Sciatic nerve (tissue), 2 donors: ENCODE results near the gene SLC27A2. TPM values are rescaled to one million over a fixed set of nuclear protein-coding genes. Genes with fewer than 3 reads are reported as not detected.

Source experiments
- ATAC-seq: fragments of 200-7000 bp; cut with Tn5 transposase; one replicate; pipeline ENCODE4 v1.9.1; 2020; ENCODE audit warnings: mild to moderate bottlenecking, moderate library complexity
- DNase-seq: peaks from one replicate; pipeline ENCODE4 v3.0.0-alpha.2; 2020; ENCODE audit warnings: low spot score
- intact Hi-C: fragments of 100-400 bp; cut with DNase I; formaldehyde crosslinking; loops from one replicate; pipeline ENCODE4 v1.14.2; 2022
- total RNA-seq: library from RNA; stranded (reverse); fragmentation: NEBNext Ultra II Directional; extraction: Animal tissue kit (Norgen Biotek cat#: 25700); gene quantifications from one replicate; pipeline ENCODE4 v1.2.1, GENCODE V29; 2021
- donor health status: DM: no; HTN: no; CAD: no.
- donor health status: DM: no; HTN: no; CAD: no.

Gene SLC27A2
- total RNA-seq, 1 donor from 2014 or later = 0.36 TPM

DNA sequence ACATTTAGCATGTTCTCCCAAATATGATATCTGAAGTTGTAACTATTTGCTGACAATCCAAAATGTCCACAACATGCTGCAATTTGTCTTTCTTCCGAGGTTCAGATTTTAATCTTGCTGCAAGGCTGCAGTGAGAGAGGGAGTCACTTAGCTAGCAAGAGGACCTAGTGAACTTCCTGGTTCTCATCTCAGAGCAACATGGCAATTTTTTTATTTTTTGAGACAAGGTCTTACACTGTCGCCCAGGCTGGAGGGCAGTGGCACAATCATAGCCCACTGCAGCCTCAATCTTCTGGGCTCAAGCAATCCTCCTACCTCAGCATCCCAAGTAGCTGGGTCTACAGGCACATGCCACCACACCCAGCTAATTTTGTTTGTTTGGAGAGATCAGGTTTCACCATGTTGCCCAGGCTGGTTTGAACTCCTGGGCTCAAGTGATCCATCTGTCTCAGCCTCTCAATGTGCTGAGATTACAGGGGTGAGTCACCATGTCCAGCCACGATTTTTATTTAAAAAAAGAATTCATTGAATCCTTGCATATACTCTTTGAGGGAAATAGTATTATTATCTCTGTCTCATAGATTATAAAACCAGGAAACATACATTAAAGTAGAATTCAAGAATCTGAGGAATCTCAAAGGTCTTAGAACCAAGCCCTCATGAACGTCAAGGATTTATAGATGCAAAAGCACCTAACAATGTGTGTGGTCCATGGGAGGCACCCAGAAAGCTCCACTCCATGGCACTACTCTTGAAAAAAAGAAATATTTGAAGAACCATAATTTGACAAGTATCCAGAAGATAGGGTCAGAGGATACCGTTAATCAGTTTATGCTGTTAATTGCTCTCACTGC is 74.4 kb downstream of the SLC27A2 start:
- ATAC-seq (no peak), DNase-seq (no peak)
- intact Hi-C loops = no loop called here

DNA sequence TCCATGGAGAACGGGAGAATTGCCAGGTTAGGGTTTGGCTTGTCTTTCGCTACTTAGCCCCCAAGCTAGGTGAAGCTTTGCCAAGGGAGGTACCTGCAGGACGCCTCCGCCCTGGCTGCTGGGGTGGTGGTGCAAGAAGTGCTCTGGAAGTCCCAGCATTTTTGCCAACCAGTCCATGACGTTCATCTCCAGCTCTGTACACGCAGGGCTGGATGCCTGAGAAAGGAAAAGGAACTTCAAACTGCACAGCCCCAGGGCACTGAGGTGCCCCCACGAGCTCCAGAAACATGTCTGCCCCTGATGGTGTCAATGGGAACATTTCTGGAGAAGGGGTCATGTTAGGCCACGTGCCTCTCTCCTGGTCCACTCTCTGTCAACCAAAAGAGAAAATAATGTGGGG is 75.3 kb downstream of the SLC27A2 start:
- ATAC-seq (no peak), DNase-seq (no peak)
- intact Hi-C loops = no loop called here

DNA sequence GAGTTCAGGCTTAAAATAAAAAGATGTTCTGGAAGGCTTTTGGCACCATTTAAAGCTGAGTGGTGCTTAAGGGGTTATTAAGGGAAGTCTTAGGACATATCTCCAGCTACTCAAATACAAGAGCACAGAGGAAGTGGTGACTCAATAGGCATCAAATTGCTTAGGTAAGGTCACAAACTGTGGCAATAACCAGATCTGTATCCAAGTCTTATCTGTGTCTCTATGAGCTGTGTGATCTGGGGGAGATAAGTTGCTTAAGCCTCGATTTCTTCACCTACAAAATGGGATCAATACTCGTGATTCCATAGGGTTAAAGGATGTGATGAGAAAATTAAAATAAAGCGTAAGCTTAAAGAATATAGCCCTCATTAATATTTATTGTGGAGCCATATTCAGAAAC is 75.9 kb downstream of the SLC27A2 start:
- ATAC-seq (no peak), DNase-seq (no peak)

DNA sequence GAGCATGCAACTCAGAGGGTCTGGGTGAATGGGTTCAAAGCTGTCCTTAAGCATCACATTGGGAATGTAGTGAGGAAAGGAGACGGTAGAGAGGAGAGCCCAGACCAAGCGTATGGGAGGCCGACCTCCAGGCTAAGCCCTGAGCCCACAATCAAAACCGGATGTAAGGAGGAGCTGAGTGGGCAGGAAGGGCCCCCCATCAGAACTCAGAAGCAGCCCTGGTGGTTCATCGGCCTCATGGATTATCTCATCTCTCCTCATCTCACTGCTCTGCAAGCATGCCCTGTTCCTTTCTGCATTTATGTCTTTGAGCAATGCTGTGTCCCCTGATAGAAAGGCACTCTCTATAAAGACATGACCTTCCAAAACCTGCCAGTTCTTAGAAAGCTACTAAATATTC is 77.3 kb downstream of the SLC27A2 start:
- ATAC-seq (no peak), DNase-seq (no peak)
- intact Hi-C loops = no loop called here

More for the DNA sequence above, 75.9 kb downstream of the SLC27A2 start:
- intact Hi-C loops = no loop called here

DNA sequence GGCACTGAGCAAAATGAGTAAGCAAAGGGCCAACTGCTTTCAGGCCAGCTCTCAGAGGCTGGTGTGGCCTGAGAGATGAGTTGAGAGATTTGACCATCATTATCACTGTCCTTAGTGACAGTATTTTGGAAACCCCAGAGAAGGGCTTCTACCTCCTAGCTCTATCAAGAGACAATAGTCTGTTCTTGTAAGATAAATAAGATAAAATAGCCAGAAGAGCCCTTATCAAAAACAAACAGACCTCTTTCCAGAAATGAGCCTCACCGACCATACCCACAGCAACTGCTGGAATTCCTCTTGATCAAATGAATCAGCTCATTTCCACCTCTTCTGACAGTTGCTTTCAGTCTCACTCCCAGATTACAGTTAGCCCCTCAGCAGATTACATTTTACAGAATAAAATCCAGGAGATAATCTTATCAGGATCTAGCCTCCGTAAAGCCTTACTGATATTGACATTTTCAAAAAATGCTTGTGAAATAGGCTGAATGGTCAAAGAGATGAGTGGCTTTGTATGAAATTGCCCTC is 79.0 kb downstream of the SLC27A2 start:
- DNase-seq (no peak), ATAC-seq (no peak)
- intact Hi-C loops = no loop called here

DNA sequence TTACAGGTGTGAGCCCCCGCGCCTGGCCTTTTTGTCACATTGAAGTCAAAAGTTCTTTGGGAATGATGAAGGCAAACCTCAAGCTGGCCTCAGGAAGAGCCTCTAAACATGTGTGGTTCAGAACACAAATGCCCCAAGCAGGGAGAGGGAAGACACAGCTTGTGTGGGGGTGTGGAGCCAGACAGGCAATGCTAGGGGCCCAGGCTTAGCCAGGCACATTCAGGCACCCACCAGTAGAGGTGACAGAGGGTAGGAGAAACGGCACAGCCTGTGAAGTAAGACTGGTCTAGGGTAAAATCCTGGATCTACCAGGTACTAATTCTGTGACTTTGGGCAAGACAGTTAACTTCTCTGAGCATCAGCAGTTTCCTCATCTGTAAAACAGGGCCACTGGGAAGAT is 80.0 kb downstream of the SLC27A2 start:
- ATAC-seq (no peak), DNase-seq (no peak)
- intact Hi-C loops = no loop called here

DNA sequence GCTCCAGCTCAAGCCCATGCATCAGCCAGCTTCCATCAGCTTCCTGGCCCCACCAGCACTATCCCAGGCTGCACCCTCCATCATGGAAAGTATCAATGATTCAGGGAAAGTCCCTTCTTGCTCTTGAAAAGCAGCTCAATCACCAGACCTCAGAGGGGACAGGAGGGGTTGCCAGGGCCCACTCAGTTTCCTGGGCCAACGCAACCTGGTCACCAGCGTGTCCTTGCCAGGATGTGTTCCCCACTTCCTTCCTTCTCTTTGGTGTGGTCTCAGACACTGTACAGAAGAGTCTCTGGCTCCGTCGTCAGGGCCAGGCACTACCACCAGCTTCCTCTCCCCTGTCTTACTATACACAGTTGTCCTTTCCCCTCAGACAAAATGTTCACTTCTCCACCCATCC is 80.5 kb downstream of the SLC27A2 start:
- DNase-seq (no peak), ATAC-seq (no peak)
- intact Hi-C loops = no loop called here

DNA sequence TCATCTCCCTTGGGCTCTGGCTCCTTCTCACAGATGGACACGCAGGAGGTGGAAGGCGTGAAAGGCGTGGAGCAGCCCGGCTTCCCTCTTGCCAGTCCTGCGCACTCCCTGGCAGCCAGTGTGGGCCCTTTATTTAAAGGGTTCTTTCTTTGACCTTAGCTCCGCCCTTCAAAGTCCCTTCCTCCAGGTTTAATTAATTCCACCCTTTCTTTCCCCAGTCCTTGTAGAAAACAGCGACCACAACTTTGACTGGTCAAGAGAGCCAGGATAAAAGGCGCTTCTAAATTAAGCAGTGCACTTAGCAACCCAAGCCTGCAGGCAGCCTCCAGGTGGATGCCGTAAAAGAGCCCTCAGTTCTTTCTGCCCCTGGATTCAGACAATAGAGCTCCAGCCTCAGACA is 83.6 kb downstream of the SLC27A2 start, which contains the start of gene HDC:
Gene HDC (minus strand): TSS at position 107 of the 400 bp plus-strand sequence. CDS start 103 bp downstream, at position 4.
- intact Hi-C loops = no loop called here
- DNase-seq (no peak), ATAC-seq (no peak)

DNA sequence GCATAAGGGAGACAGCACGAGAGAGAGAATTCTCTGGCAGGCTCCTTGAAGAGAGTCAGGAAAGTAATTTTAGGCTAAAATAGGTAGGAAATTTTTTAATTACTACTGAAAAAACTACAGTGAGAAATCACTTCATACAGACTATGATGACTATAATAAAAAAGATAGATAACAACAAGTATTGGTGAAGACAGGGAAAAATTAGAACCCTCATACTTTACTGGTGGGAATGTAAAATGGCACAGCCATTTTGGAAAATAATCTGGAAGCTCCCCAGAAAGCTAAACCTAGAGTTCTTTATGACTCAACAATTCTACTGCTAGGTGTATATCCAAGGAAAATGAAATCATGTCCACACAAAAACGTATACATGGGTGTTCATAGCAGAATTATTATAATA is 85.6 kb downstream of the SLC27A2 start:
- intact Hi-C loops = no loop called here
- ATAC-seq = no peak

DNA sequence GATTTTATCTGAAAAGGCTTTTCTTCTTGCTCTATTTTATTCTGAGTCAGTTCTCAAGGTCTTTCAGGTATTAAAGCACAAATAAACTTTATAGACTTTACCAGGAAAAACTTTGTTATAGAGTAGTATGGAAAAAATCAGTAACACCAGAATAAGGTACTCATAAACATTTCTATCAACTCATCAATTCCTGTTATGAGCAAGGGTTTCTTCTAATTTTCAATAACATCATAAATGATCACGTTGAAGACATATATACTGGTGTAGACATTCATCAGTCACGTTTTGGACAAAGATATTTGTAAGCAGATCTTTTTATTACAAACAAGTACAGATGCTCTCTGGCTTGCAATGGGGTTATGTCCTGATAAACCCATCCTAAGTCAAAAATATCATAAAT is 93.1 kb downstream of the SLC27A2 start:
- intact Hi-C loops = no loop called here

More for the DNA sequence above, 85.6 kb downstream of the SLC27A2 start:
- DNase-seq = no peak

DNA sequence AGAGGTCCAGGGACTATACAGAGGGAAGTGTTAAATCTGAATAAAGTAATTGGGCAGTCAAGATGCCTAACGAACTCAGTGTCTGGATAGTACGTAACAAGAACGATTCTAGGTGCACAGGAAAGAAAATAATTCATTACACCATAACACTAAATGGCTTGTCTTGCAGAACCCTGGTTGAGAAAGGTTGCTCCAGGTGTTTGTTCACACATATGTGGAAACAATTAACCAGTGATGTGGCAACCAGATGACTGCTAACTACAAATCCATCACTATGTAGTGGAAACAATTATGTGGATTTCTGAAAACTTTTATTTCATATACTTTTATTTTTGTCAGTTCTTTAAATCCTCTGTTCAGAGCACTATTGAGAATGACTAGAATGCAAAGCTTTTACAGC is 93.9 kb downstream of the SLC27A2 start:
- DNase-seq (no peak), ATAC-seq (no peak)
- intact Hi-C loops = no loop called here

More for the DNA sequence above, 93.1 kb downstream of the SLC27A2 start:
- no peak for ATAC-seq
- no peak for DNase-seq

DNA sequence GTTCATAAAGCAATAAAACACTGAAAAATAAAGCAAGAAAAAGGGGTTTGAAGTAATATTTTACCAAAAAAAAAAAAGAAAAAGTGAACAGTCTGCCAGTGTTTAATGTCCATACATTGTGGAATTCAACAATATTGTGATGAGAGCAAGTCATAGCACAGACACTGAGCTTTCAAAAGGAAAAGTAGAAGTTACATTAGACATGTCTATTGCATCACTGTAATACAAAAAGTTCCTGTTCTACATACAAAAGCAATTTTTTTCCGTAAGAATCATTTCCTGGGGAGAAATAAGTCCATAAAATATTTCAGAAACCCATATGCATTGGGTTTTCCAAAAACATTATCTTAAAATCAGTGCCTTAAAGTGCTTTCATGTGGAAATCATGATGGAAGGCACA is 95.4 kb downstream of the SLC27A2 start:
- DNase-seq (no peak), ATAC-seq (no peak)
- intact Hi-C loops = no loop called here

DNA sequence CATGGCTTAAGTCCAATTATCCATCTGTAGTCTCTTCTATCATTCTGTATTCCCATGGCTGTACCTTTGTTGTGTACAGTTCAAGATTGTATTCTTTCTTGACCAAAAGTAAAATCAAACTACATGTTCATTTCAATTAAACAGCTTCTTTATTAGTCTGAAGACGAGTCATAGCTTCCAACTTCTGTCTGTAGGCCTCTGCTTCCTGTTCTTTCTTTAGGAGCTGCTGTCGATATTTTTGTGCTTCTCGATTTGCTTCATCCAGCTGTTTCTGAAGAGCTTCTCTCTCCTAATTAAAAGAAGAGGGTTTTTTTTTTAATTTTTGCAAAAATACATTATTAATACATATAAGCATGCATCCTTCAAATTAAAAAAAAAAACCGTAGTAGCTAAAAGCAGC is 96.5 kb downstream of the SLC27A2 start:
- intact Hi-C loops = no loop called here
- no peak for DNase-seq
- ATAC-seq = no peak

DNA sequence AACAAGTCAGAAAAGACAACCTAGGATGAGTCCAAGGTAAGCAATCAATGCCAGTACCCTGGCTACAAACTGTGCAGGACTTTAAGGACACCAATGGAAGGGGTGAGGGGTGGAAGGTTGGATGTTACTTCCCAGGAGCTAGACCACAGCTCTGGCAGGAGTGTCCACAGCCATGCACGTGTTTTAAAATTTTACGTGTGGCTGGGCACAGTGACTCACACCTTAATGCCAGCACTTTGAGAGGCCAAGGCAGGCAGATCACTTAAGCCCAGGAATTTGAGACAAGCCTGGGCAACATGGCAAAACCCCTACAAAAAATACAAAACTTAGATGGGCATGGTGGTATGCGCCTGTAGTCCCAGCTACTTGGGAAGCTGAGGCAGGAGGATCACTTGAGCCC is 98.3 kb downstream of the SLC27A2 start:
- no peak for DNase-seq
- intact Hi-C loops = no loop called here
- ATAC-seq = no peak

DNA sequence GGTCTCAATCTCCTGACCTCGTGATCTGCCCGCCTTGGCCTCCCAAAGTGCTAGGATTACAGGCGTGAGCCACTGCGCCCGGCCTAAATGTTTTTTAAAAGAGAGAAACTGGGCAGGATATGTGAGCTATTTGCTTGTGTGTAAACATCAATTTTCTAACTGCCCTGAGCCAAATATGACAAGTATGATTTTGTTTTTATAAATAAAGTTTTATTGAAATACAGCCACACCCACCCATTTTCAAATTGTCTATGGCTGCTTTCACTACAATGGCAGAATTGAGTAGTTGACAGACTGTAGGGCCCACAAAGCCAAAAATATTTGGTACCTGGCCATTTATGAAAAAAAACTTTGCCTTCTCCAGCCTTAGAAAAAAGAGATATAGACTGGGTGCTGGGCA is 99.4 kb downstream of the SLC27A2 start:
- ATAC-seq = no peak
- no peak for DNase-seq
- intact Hi-C loops = no loop called here

Other genes starting within 250 kb of the SLC27A2 start
- 16.5 TPM for gene ATP8B4, start 63.0 kb upstream of the SLC27A2 start, total RNA-seq
- 8.1 TPM for gene HDC, start 83.5 kb downstream of the SLC27A2 start, total RNA-seq
- 17.1 TPM for gene GABPB1, start 173.0 kb downstream of the SLC27A2 start, total RNA-seq
- 77.9 TPM for gene USP8, start 242.2 kb downstream of the SLC27A2 start, total RNA-seq